ENCODE measurements around the gene FSD1L.

Gene FSD1L

GRCh38 chr9:105447814-105448812 is at the start of gene FSD1L:
FSD1L (plus strand) TSS chr9:105448034; CDS start chr9:105448221, 187 bp downstream.
- peak; percentile 95 for DNase-seq (ENCODE audit: low read depth)
- peak within 1 kb of the TSS; percentile 89 for H3K4me3 ChIP-seq (ENCODE audit: low read depth, low read length)

GRCh38 chr9:105399117-105399516 is 48.7 kb upstream of the FSD1L start:
- H3K4me3 ChIP-seq (ENCODE audit: low read depth, low read length): no peak overlapping the region
- TF ChIP-seq, protein P1, sequence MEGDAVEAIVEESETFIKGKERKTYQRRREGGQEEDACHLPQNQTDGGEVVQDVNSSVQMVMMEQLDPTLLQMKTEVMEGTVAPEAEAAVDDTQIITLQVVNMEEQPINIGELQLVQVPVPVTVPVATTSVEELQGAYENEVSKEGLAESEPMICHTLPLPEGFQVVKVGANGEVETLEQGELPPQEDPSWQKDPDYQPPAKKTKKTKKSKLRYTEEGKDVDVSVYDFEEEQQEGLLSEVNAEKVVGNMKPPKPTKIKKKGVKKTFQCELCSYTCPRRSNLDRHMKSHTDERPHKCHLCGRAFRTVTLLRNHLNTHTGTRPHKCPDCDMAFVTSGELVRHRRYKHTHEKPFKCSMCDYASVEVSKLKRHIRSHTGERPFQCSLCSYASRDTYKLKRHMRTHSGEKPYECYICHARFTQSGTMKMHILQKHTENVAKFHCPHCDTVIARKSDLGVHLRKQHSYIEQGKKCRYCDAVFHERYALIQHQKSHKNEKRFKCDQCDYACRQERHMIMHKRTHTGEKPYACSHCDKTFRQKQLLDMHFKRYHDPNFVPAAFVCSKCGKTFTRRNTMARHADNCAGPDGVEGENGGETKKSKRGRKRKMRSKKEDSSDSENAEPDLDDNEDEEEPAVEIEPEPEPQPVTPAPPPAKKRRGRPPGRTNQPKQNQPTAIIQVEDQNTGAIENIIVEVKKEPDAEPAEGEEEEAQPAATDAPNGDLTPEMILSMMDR (IDR thresholded peaks at IDR 0.05; ENCODE audit: insufficient read depth, low read depth, low read length, missing control alignments): no peak

More at GRCh38 chr9:105447814-105448812, at the start of gene FSD1L:
- TF ChIP-seq, protein P1 (IDR thresholded peaks at IDR 0.05; ENCODE audit: insufficient read depth, low read depth, low read length, missing control alignments): no peak

GRCh38 chr9:105401651-105402050 is 46.2 kb upstream of the FSD1L start:
- DNase-seq (ENCODE audit: low read depth): no peak
- TF ChIP-seq, protein P1 (IDR thresholded peaks at IDR 0.05; ENCODE audit: insufficient read depth, low read depth, low read length, missing control alignments): no peak
- no peak overlapping the region for H3K4me3 ChIP-seq (ENCODE audit: low read depth, low read length)

More at GRCh38 chr9:105399117-105399516, 48.7 kb upstream of the FSD1L start:
- DNase-seq (ENCODE audit: low read depth): no peak

DNA sequence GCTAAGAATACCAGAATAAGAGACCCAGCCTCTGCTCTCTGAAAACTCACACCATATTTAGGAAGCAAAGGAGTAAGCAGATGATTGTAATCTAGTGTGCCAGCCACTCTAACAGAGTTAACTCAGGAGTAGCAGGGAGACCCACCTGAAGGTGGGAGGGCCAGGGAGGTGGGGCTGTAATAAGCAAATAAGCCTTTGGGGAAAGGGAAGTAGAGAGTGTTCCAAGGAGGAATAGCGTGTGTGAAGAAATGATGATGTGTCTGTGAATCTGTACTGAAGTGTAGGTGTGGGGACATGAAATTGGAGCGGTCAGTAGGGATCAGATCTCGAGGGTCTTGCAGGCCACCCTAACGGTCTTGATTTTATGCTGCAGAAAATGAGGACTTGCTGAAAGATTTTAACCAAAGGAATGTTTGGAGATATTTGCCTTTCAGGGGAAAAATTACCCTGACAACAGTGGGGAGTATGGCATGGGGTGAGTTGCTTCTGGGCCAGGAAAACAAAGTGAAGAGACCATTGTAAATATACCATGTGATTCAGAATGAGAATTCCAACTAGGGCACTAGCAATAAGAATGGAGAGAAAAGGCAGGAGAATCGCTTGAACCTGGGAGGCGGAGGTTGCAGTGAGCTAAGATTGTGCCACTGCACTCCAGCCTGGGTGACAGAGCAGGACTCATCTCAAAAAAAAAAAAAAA is 44.1 kb upstream of the FSD1L start:
- no peak overlapping the region for H3K4me3 ChIP-seq (ENCODE audit: low read depth, low read length)
- TF ChIP-seq, protein P1 (IDR thresholded peaks at IDR 0.05; ENCODE audit: insufficient read depth, low read depth, low read length, missing control alignments): no peak
- no peak for DNase-seq (ENCODE audit: low read depth)

GRCh38 chr9:105405514-105406131 is 42.2 kb upstream of the FSD1L start:
- TF ChIP-seq, protein P1 (IDR thresholded peaks at IDR 0.05; ENCODE audit: insufficient read depth, low read depth, low read length, missing control alignments): no peak
- peak overlapping the region; percentile 22; the same call in 1 of the 2 replicates for H3K4me3 ChIP-seq (ENCODE audit: low read depth, low read length)
- peak; percentile 89 for DNase-seq (ENCODE audit: low read depth)

DNA sequence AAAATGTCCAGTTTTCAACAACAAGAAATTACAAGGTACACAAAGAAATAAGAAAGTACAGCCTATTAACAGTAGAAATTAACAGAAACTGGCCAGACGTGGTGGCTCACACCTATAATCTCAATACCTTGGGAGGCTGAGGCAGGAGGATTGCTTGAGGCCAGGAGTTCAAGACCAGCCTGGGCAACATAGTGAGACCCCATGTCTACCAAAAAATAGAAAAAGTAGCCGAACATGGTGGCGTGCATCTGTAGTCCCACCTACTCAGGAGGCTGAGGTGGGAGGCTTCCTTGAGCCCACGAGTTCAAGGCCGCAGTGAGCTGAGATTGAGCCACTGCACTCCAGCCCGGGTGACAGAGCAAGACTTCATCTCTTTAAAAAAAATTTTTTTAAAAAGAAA is 41.5 kb upstream of the FSD1L start:
- H3K4me3 ChIP-seq (ENCODE audit: low read depth, low read length): no peak overlapping the region
- TF ChIP-seq, protein P1 (IDR thresholded peaks at IDR 0.05; ENCODE audit: insufficient read depth, low read depth, low read length, missing control alignments): no peak
- DNase-seq (ENCODE audit: low read depth): no peak

All from GM12865 (cell line).